ENCODE results near the gene KLHL22. TPM values are rescaled to one million over a fixed set of nuclear protein-coding genes. Genes with fewer than 3 reads are reported as not detected.
A peak's percentile ranks its signal among the peaks of the same experiment; 100 is the strongest.
"Not testable (repeated sequence)": the region's sequence is repeated elsewhere in the genome, so short reads cannot be mapped to it uniquely, and the experiment has no call there.

KLHL22 gene
- total RNA-seq, 1 donor, result 36.9 TPM

- no peak overlapping the region for H3K4me2 ChIP-seq (ENCODE audit: insufficient read depth, low read length)
- H3K9me3 ChIP-seq (ENCODE audit: low read depth, low read length), result no peaks in the 10 kb centered on the region
- peaks cover 68% of the 10 kb centered on the region for H3K79me2 ChIP-seq (ENCODE audit: insufficient read depth, low read length)
- DNase-seq (ENCODE audit: insufficient read length, low spot score, missing footprints), result no peak
- H3K27me3 ChIP-seq (ENCODE audit: insufficient read depth, low read length), result no peaks in the 10 kb centered on the region
- H3K4me1 ChIP-seq (ENCODE audit: insufficient read depth, low read length), result no peaks in the 10 kb centered on the region
- H3K4me3 ChIP-seq (ENCODE audit: insufficient read depth, low read length), result no peak overlapping the region
- peaks cover 42% of the 10 kb centered on the region for H4K20me1 ChIP-seq (ENCODE audit: insufficient read depth, low read length)
- no peak overlapping the region for H2AFZ ChIP-seq (ENCODE audit: low read length)
- no peaks in the 10 kb centered on the region for H3K36me3 ChIP-seq (ENCODE audit: insufficient read depth, low read length)
- no peak overlapping the region for H3K27ac ChIP-seq (ENCODE audit: low read depth, low read length)
- TF ChIP-seq CTCF (IDR thresholded peaks at IDR 0.05; ENCODE audit: extremely low read depth, low read depth, low read length), result no peak
Observed at GRCh38 chr22:20487715-20488114, 7.9 kb downstream of the KLHL22 start.

GRCh38 chr22:20486229-20486628 is 9.4 kb downstream of the KLHL22 start:
- DNase-seq (ENCODE audit: insufficient read length, low spot score, missing footprints), result peak; percentile 39

GRCh38 chr22:20484948-20485683 is 10.5 kb downstream of the KLHL22 start:
- H3K27ac ChIP-seq (ENCODE audit: low read depth, low read length), result no peak overlapping the region
- H4K20me1 ChIP-seq (ENCODE audit: insufficient read depth, low read length), result peaks cover 19% of the 10 kb centered on the region
- no peak for TF ChIP-seq CTCF (IDR thresholded peaks at IDR 0.05; ENCODE audit: extremely low read depth, low read depth, low read length)
- H2AFZ ChIP-seq (ENCODE audit: low read length), result no peak overlapping the region
- H3K9me3 ChIP-seq (ENCODE audit: low read depth, low read length), result no peaks in the 10 kb centered on the region
- peaks cover 50% of the 10 kb centered on the region for H3K79me2 ChIP-seq (ENCODE audit: insufficient read depth, low read length)
- no peak overlapping the region for H3K4me3 ChIP-seq (ENCODE audit: insufficient read depth, low read length)
- H3K4me2 ChIP-seq (ENCODE audit: insufficient read depth, low read length), result no peak overlapping the region
- no peaks in the 10 kb centered on the region for H3K4me1 ChIP-seq (ENCODE audit: insufficient read depth, low read length)
- no peaks in the 10 kb centered on the region for H3K36me3 ChIP-seq (ENCODE audit: insufficient read depth, low read length)
- peak; percentile 54 for DNase-seq (ENCODE audit: insufficient read length, low spot score, missing footprints)
- no peaks in the 10 kb centered on the region for H3K27me3 ChIP-seq (ENCODE audit: insufficient read depth, low read length)

More at GRCh38 chr22:20486229-20486628, 9.4 kb downstream of the KLHL22 start:
- Histone ChIP-seq H3K79me2 (ENCODE audit: insufficient read depth, low read length) (peaks cover 59% of the 10 kb centered on the region), H3K4me3 (ENCODE audit: insufficient read depth, low read length) (no peak overlapping the region), H3K36me3 (ENCODE audit: insufficient read depth, low read length) (no peaks in the 10 kb centered on the region), H3K4me2 (ENCODE audit: insufficient read depth, low read length) (no peak overlapping the region), H3K9me3 (ENCODE audit: low read depth, low read length) (no peaks in the 10 kb centered on the region), H2AFZ (ENCODE audit: low read length) (no peak overlapping the region), H3K27ac (ENCODE audit: low read depth, low read length) (no peak overlapping the region), H4K20me1 (ENCODE audit: insufficient read depth, low read length) (peaks cover 30% of the 10 kb centered on the region), H3K4me1 (ENCODE audit: insufficient read depth, low read length) (no peaks in the 10 kb centered on the region), H3K27me3 (ENCODE audit: insufficient read depth, low read length) (no peaks in the 10 kb centered on the region)
- no peak for TF ChIP-seq CTCF (IDR thresholded peaks at IDR 0.05; ENCODE audit: extremely low read depth, low read depth, low read length)

GRCh38 chr22:20483771-20484170 is 11.8 kb downstream of the KLHL22 start:
- Histone ChIP-seq H3K27ac (ENCODE audit: low read depth, low read length) (no peak overlapping the region), H3K27me3 (ENCODE audit: insufficient read depth, low read length) (no peaks in the 10 kb centered on the region), H3K9me3 (ENCODE audit: low read depth, low read length) (no peaks in the 10 kb centered on the region), H3K4me3 (ENCODE audit: insufficient read depth, low read length) (no peak overlapping the region), H3K4me2 (ENCODE audit: insufficient read depth, low read length) (no peak overlapping the region), H4K20me1 (ENCODE audit: insufficient read depth, low read length) (peaks cover 10% of the 10 kb centered on the region), H3K4me1 (ENCODE audit: insufficient read depth, low read length) (no peaks in the 10 kb centered on the region), H3K79me2 (ENCODE audit: insufficient read depth, low read length) (peaks cover 42% of the 10 kb centered on the region), H2AFZ (ENCODE audit: low read length) (no peak overlapping the region), H3K36me3 (ENCODE audit: insufficient read depth, low read length) (peaks cover 2% of the 10 kb centered on the region)
- DNase-seq (ENCODE audit: insufficient read length, low spot score, missing footprints), result no peak
- TF ChIP-seq CTCF (IDR thresholded peaks at IDR 0.05; ENCODE audit: extremely low read depth, low read depth, low read length), result no peak

GRCh38 chr22:20483143-20483506 is 12.5 kb downstream of the KLHL22 start:
- Histone ChIP-seq H4K20me1 (ENCODE audit: insufficient read depth, low read length) (peaks cover 10% of the 10 kb centered on the region), H3K79me2 (ENCODE audit: insufficient read depth, low read length) (peaks cover 37% of the 10 kb centered on the region)
- not testable (repeated sequence) for H3K27ac ChIP-seq (ENCODE audit: low read depth, low read length); H3K4me2 ChIP-seq (ENCODE audit: insufficient read depth, low read length); H3K4me3 ChIP-seq (ENCODE audit: insufficient read depth, low read length); H3K4me1 ChIP-seq (ENCODE audit: insufficient read depth, low read length); H3K36me3 ChIP-seq (ENCODE audit: insufficient read depth, low read length); H3K27me3 ChIP-seq (ENCODE audit: insufficient read depth, low read length); DNase-seq (ENCODE audit: insufficient read length, low spot score, missing footprints); H2AFZ ChIP-seq (ENCODE audit: low read length); H3K9me3 ChIP-seq (ENCODE audit: low read depth, low read length)
